ENCODE measurements around the gene CTNNAL1.

Gene CTNNAL1

GRCh38 chr9:109027176-109027575 is 13.9 kb upstream of the CTNNAL1 start:
- no peak for DNase-seq

- no peak for DNase-seq
Measured at GRCh38 chr9:109026306-109026705, 13.0 kb upstream of the CTNNAL1 start.

- no peak for DNase-seq
Measured at GRCh38 chr9:109022873-109023272, 9.6 kb upstream of the CTNNAL1 start.

GRCh38 chr9:109020581-109021511 is 7.5 kb upstream of the CTNNAL1 start:
- DNase-seq, result no peak

- DNase-seq, result no peak
Measured at GRCh38 chr9:109020113-109020512, 6.8 kb upstream of the CTNNAL1 start.

GRCh38 chr9:109019420-109019819 is 6.1 kb upstream of the CTNNAL1 start:
- DNase-seq, result no peak

GRCh38 chr9:109017493-109017892 is 4.2 kb upstream of the CTNNAL1 start:
- no peak for DNase-seq

GRCh38 chr9:109017061-109017460 is 3.8 kb upstream of the CTNNAL1 start:
- DNase-seq, result no peak

- no peak for DNase-seq
Measured at GRCh38 chr9:109016132-109016531, 2.8 kb upstream of the CTNNAL1 start.

GRCh38 chr9:109014608-109015280 is 1.4 kb upstream of the CTNNAL1 start:
- DNase-seq, result no peak

GRCh38 chr9:109013679-109014607 is 644 bp upstream of the CTNNAL1 start:
- DNase-seq, result no peak

- peak; percentile 76 for DNase-seq
Measured at GRCh38 chr9:109012009-109012875, 1.1 kb downstream of the CTNNAL1 start.

- DNase-seq, result no peak
Measured at GRCh38 chr9:109011231-109011671, 2.0 kb downstream of the CTNNAL1 start.

GRCh38 chr9:109010746-109011145 is 2.6 kb downstream of the CTNNAL1 start:
- peak; percentile 84 for DNase-seq

GRCh38 chr9:109005678-109006077 is 7.6 kb downstream of the CTNNAL1 start:
- DNase-seq, result no peak

GRCh38 chr9:109003116-109003515 is 10.2 kb downstream of the CTNNAL1 start:
- DNase-seq, result no peak

- no peak for DNase-seq
Measured at GRCh38 chr9:109002141-109002540, 11.2 kb downstream of the CTNNAL1 start.

- DNase-seq, result peak; percentile 13
Measured at GRCh38 chr9:109001275-109001676, 12.0 kb downstream of the CTNNAL1 start.

GRCh38 chr9:108997112-108997511 is 16.2 kb downstream of the CTNNAL1 start:
- DNase-seq, result no peak

- no peak for DNase-seq
Measured at GRCh38 chr9:108996643-108997042, 16.7 kb downstream of the CTNNAL1 start.

GRCh38 chr9:108994695-108995094 is 18.6 kb downstream of the CTNNAL1 start:
- DNase-seq, result peak; percentile 43

GRCh38 chr9:108991479-108991878 is 21.8 kb downstream of the CTNNAL1 start:
- no peak for DNase-seq

Measured in activated CD4-positive, alpha-beta T cell treated with anti-CD3 and anti-CD28 coated beads, Interleukin-10, Interleukin-2, amounts not matched to agents 100 ng/mL and 50 ng/mL, durations not matched to agents 16 hours and 8 hours (primary cell).